Measurements from ENCODE around the gene LHFPL3.

The LHFPL3 gene

GRCh38 chr7:104800307-104800706 lies 471.9 kb downstream of the LHFPL3 start:
- H3K27me3 Mint-ChIP-seq: peaks cover 37% of the 10 kb centered on the region
- no peak for DNase-seq
- ATAC-seq: no peak
- no peaks in the 10 kb centered on the region for H3K4me1 Mint-ChIP-seq
- H3K4me3 Mint-ChIP-seq: no peak overlapping the region
- no peak overlapping the region for H3K27ac Mint-ChIP-seq
- peaks cover 0 to 4% of the 10 kb centered on the region in 2 donors for H3K9me3 Mint-ChIP-seq

- Mint-ChIP-seq H3K4me3 (no peak overlapping the region), H3K27ac (no peak overlapping the region), H3K27me3 (peaks cover 32% of the 10 kb centered on the region), H3K9me3 (peaks cover 0 to 4% of the 10 kb centered on the region in 2 donors), H3K4me1 (no peaks in the 10 kb centered on the region)
- ATAC-seq: no peak
- no peak for DNase-seq
These were observed 472.6 kb downstream of the LHFPL3 start for GRCh38 chr7:104801022-104801421.

- no peak for ATAC-seq
- Mint-ChIP-seq H3K4me1 (no peaks in the 10 kb centered on the region), H3K9me3 (peaks cover 0 to 4% of the 10 kb centered on the region in 2 donors), H3K4me3 (no peak overlapping the region), H3K27ac (no peak overlapping the region), H3K27me3 (peaks cover 32% of the 10 kb centered on the region)
- no peak for DNase-seq
These were observed 475.5 kb downstream of the LHFPL3 start for GRCh38 chr7:104803931-104804330.

- Mint-ChIP-seq H3K4me3 (no peak overlapping the region), H3K27me3 (peaks cover 27% of the 10 kb centered on the region), H3K27ac (peak overlapping the region in 1 of 2 donors; percentile 58), H3K9me3 (peaks cover 0 to 4% of the 10 kb centered on the region in 2 donors), H3K4me1 (no peaks in the 10 kb centered on the region)
- DNase-seq (no peak), ATAC-seq (no peak)
These were observed 476.3 kb downstream of the LHFPL3 start for GRCh38 chr7:104804696-104805095.

GRCh38 chr7:104805449-104806317 lies 477.3 kb downstream of the LHFPL3 start:
- Mint-ChIP-seq H3K27me3 (peaks cover 26% of the 10 kb centered on the region), H3K9me3 (peaks cover 0 to 4% of the 10 kb centered on the region in 2 donors), H3K4me1 (no peaks in the 10 kb centered on the region), H3K27ac (no peak overlapping the region), H3K4me3 (no peak overlapping the region)
- DNase-seq (no peak), ATAC-seq (no peak)

- Mint-ChIP-seq H3K27ac (no peak overlapping the region), H3K27me3 (peaks cover 20% of the 10 kb centered on the region), H3K9me3 (peaks cover 0 to 4% of the 10 kb centered on the region in 2 donors), H3K4me1 (no peaks in the 10 kb centered on the region), H3K4me3 (no peak overlapping the region)
- DNase-seq (no peak), ATAC-seq (no peak)
These were observed 479.3 kb downstream of the LHFPL3 start for GRCh38 chr7:104807671-104808070.

GRCh38 chr7:104809906-104810305 lies 481.5 kb downstream of the LHFPL3 start:
- Mint-ChIP-seq H3K27me3 (peaks cover 9% of the 10 kb centered on the region), H3K27ac (no peak overlapping the region), H3K4me1 (no peaks in the 10 kb centered on the region), H3K4me3 (no peak overlapping the region), H3K9me3 (peaks cover 0 to 3% of the 10 kb centered on the region in 2 donors)
- DNase-seq: no peak
- ATAC-seq: no peak

GRCh38 chr7:104814126-104814525 lies 485.7 kb downstream of the LHFPL3 start:
- no peak overlapping the region for H3K4me3 Mint-ChIP-seq
- peaks cover 9% of the 10 kb centered on the region for H3K27me3 Mint-ChIP-seq
- no peak overlapping the region for H3K27ac Mint-ChIP-seq
- H3K9me3 Mint-ChIP-seq: no peaks in the 10 kb centered on the region
- ATAC-seq (no peak), DNase-seq (no peak)
- H3K4me1 Mint-ChIP-seq: no peaks in the 10 kb centered on the region

- Mint-ChIP-seq H3K27ac (no peak overlapping the region), H3K9me3 (no peaks in the 10 kb centered on the region), H3K4me1 (no peaks in the 10 kb centered on the region), H3K4me3 (no peak overlapping the region), H3K27me3 (peaks cover 7% of the 10 kb centered on the region)
- ATAC-seq: peak; percentile 21
- no peak for DNase-seq
These were observed 486.4 kb downstream of the LHFPL3 start for GRCh38 chr7:104814671-104815400.

- Mint-ChIP-seq H3K27me3 (no peaks in the 10 kb centered on the region), H3K4me3 (no peak overlapping the region), H3K4me1 (no peaks in the 10 kb centered on the region), H3K27ac (peak overlapping the region in 1 of 2 donors; percentile 15), H3K9me3 (no peaks in the 10 kb centered on the region)
- ATAC-seq (no peak), DNase-seq (no peak)
These were observed 488.1 kb downstream of the LHFPL3 start for GRCh38 chr7:104816537-104816936.

- H3K27me3 Mint-ChIP-seq: no peaks in the 10 kb centered on the region
- ATAC-seq (no peak), DNase-seq (no peak)
- no peak overlapping the region for H3K27ac Mint-ChIP-seq
- H3K9me3 Mint-ChIP-seq: no peaks in the 10 kb centered on the region
- no peak overlapping the region for H3K4me3 Mint-ChIP-seq
- no peaks in the 10 kb centered on the region for H3K4me1 Mint-ChIP-seq
These were observed 490.8 kb downstream of the LHFPL3 start for GRCh38 chr7:104818961-104819880.

- no peak overlapping the region for H3K4me3 Mint-ChIP-seq
- H3K27me3 Mint-ChIP-seq: no peaks in the 10 kb centered on the region
- H3K27ac Mint-ChIP-seq: peak overlapping the region in 1 of 2 donors; percentile 21
- no peaks in the 10 kb centered on the region for H3K9me3 Mint-ChIP-seq
- no peak for DNase-seq
- no peaks in the 10 kb centered on the region for H3K4me1 Mint-ChIP-seq
- no peak for ATAC-seq
These were observed 492.6 kb downstream of the LHFPL3 start for GRCh38 chr7:104820836-104821535.

- ATAC-seq: peak; percentile 37
- H3K4me3 Mint-ChIP-seq: no peak overlapping the region
- no peaks in the 10 kb centered on the region for H3K4me1 Mint-ChIP-seq
- no peak overlapping the region for H3K27ac Mint-ChIP-seq
- no peaks in the 10 kb centered on the region for H3K27me3 Mint-ChIP-seq
- no peaks in the 10 kb centered on the region for H3K9me3 Mint-ChIP-seq
- no peak for DNase-seq
These were observed 494.8 kb downstream of the LHFPL3 start for GRCh38 chr7:104823177-104823576.

GRCh38 chr7:104825099-104825498 lies 496.7 kb downstream of the LHFPL3 start:
- Mint-ChIP-seq H3K9me3 (no peaks in the 10 kb centered on the region), H3K4me1 (no peaks in the 10 kb centered on the region), H3K4me3 (no peak overlapping the region), H3K27me3 (no peaks in the 10 kb centered on the region), H3K27ac (no peak overlapping the region)
- ATAC-seq (peak; percentile 42), DNase-seq (no peak)

- Mint-ChIP-seq H3K9me3 (no peaks in the 10 kb centered on the region), H3K27me3 (peaks cover 2% of the 10 kb centered on the region), H3K4me3 (no peak overlapping the region), H3K4me1 (no peaks in the 10 kb centered on the region), H3K27ac (no peak overlapping the region)
- DNase-seq: no peak
- ATAC-seq: peak; percentile 16
These were observed 497.7 kb downstream of the LHFPL3 start for GRCh38 chr7:104826135-104826534.
